Natural killer cell (primary cell): ENCODE data around the gene MRPS12. TPM values are rescaled to one million over a fixed set of nuclear protein-coding genes. Genes with fewer than 3 reads are reported as not detected.
A peak's percentile ranks its signal among the peaks of the same experiment; 100 is the strongest.

ENCODE experiments used
- ATAC-seq, 3 donors: fragments of 150-1000 bp in 2 of 3; fragments of 200-7000 bp in 1 of 3; cut with Tn5 transposase; 1 replicate in 1 of 3; 2 replicates in 2 of 3; pipeline ENCODE4 v1.10.0; 2021; ENCODE audit warnings: mild to moderate bottlenecking in 2 of 3, moderate library complexity in 2 of 3
- DNase-seq, 2 donors: peaks; one replicate each; pipeline versions ENCODE4 v3.0.0 to v3.0.0-alpha.2; 2013 to 2021; ENCODE audit warnings: mixed read lengths in 1 of 2
- H3K27ac ChIP-seq: one replicate; pipeline ENCODE4 v1.5.1; 2013; ENCODE audit warnings: mild to moderate bottlenecking, low read length
- H3K27me3 ChIP-seq: one replicate; pipeline ENCODE4 v1.6.1; 2013; ENCODE audit warnings: low read length; ENCODE audit not compliant: control insufficient read depth, insufficient read depth
- H3K36me3 ChIP-seq: one replicate; pipeline ENCODE4 v1.6.1; 2013; ENCODE audit warnings: low read length; ENCODE audit not compliant: control insufficient read depth, insufficient read depth
- H3K4me1 ChIP-seq: one replicate; pipeline ENCODE4 v1.6.1; 2013; ENCODE audit warnings: low read length; ENCODE audit not compliant: control insufficient read depth, insufficient read depth
- H3K4me3 ChIP-seq: one replicate; pipeline ENCODE4 v1.5.1; 2013; ENCODE audit warnings: low read length
- H3K9me3 ChIP-seq: one replicate; pipeline ENCODE4 v1.6.1; 2013; ENCODE audit warnings: low read length; ENCODE audit not compliant: control insufficient read depth, insufficient read depth
- H3K27ac Mint-ChIP-seq, 2 donors: one replicate each; pipeline ENCODE4 v1.8.0; 2022; ENCODE audit warnings: mild to moderate bottlenecking in 2 of 2, mixed read lengths in 2 of 2, moderate library complexity in 1 of 2
- H3K27me3 Mint-ChIP-seq, 2 donors: one replicate each; pipeline ENCODE4 v1.8.0; 2022; ENCODE audit warnings: low read depth in 2 of 2, mixed read lengths in 2 of 2
- H3K36me3 Mint-ChIP-seq: one replicate; pipeline ENCODE4 v1.8.0; 2022; ENCODE audit warnings: mixed read lengths
- H3K4me1 Mint-ChIP-seq, 2 donors: one replicate each; pipeline ENCODE4 v1.8.0; 2022; ENCODE audit warnings: mixed read lengths in 2 of 2
- H3K4me3 Mint-ChIP-seq: one replicate; pipeline ENCODE4 v1.8.0; 2022; ENCODE audit warnings: mild to moderate bottlenecking, moderate library complexity, mixed read lengths
- H3K9me3 Mint-ChIP-seq, 2 donors: one replicate each; pipeline ENCODE4 v1.8.0; 2022; ENCODE audit warnings: mixed read lengths in 2 of 2
- WGBS: methylation state at CpG from one replicate; pipeline ENCODE4 v1.1.7; 2013; ENCODE audit warnings: missing lambda C conversion rate; ENCODE audit not compliant: insufficient coverage; 5-methylcytosine and 5-hydroxymethylcytosine counted together
- intact Hi-C: fragments of 100-400 bp; cut with micrococcal nuclease; formaldehyde crosslinking; loops from one replicate; pipeline ENCODE4 v1.14.2; 2022
- total RNA-seq, 4 donors: library from RNA; stranded (reverse); fragments of 120-200 nt in 1 of 4; gene quantifications; one replicate each; pipeline versions ENCODE4 v1.2.3 to v1.2.4, GENCODE V29; 2013 to 2022
- TF ChIP-seq, protein P1 (sequence below): fragments of 200-600 bp; IDR thresholded peaks from one replicate; pipeline ENCODE4 v1.8.0; 2022; ENCODE audit warnings: antibody characterized with exemption

Gene MRPS12
- total RNA-seq, 3 donors from 2014 or later (not counting 1 experiment from before 2014, with no cell fraction given): 25.3 to 27.8 (median 26.7) TPM

DNA sequence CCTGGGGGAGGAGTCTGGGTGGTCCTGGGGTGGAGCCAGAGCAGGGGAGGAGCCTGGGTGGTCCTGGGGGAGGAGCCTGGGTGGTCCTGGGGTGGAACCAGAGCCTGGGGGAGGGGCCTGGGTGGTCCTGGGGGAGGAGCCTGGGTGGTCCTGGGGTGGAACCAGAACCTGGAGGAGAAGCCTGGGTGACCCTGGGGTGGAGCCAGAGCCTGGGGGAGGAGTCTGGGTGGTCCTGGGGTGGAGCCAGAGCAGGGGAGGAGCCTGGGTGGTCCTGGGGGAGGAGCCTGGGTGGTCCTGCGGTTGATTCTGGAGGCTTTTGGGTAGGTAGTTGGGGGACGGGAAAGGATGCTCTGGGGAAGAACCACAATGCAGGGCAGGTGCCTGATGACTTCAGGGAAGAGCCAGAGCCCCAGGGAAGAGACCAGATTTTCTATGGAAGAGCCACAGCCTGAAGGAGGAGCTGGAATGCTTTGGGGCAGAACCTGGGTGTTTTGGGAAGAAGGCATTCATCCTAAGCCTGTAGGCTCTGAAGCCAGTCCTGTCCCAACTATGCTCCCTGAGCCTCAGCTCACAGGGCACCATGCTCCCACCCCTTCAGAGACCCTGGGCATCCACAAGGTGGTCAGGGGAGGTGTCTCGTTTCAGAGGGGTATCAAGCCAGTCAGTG, 15.0 kb downstream of the MRPS12 start:
- no peaks in the 10 kb centered on the region for H3K9me3 Mint-ChIP-seq
- H3K4me1 ChIP-seq: peaks cover 12% of the 10 kb centered on the region
- no peak overlapping the region for H3K4me3 ChIP-seq
- H3K36me3 ChIP-seq: no peaks in the 10 kb centered on the region
- ATAC-seq: no peak
- no peak overlapping the region for H3K27ac ChIP-seq
- intact Hi-C loops: no loop called here
- no peak for DNase-seq
- TF ChIP-seq, protein P1, sequence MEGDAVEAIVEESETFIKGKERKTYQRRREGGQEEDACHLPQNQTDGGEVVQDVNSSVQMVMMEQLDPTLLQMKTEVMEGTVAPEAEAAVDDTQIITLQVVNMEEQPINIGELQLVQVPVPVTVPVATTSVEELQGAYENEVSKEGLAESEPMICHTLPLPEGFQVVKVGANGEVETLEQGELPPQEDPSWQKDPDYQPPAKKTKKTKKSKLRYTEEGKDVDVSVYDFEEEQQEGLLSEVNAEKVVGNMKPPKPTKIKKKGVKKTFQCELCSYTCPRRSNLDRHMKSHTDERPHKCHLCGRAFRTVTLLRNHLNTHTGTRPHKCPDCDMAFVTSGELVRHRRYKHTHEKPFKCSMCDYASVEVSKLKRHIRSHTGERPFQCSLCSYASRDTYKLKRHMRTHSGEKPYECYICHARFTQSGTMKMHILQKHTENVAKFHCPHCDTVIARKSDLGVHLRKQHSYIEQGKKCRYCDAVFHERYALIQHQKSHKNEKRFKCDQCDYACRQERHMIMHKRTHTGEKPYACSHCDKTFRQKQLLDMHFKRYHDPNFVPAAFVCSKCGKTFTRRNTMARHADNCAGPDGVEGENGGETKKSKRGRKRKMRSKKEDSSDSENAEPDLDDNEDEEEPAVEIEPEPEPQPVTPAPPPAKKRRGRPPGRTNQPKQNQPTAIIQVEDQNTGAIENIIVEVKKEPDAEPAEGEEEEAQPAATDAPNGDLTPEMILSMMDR: no peak
- H3K27me3 ChIP-seq: peaks cover 2% of the 10 kb centered on the region
- H3K4me1 Mint-ChIP-seq: peaks cover 0 to 13% of the 10 kb centered on the region in 2 donors
- WGBS: 85% methylated on average over 3 of the region's 3 CpGs
- no peak overlapping the region for H3K27ac Mint-ChIP-seq
- H3K4me3 Mint-ChIP-seq: no peak overlapping the region
- no peaks in the 10 kb centered on the region for H3K36me3 Mint-ChIP-seq
- peaks cover 7 to 10% of the 10 kb centered on the region in 2 donors for H3K27me3 Mint-ChIP-seq
- no peaks in the 10 kb centered on the region for H3K9me3 ChIP-seq

DNA sequence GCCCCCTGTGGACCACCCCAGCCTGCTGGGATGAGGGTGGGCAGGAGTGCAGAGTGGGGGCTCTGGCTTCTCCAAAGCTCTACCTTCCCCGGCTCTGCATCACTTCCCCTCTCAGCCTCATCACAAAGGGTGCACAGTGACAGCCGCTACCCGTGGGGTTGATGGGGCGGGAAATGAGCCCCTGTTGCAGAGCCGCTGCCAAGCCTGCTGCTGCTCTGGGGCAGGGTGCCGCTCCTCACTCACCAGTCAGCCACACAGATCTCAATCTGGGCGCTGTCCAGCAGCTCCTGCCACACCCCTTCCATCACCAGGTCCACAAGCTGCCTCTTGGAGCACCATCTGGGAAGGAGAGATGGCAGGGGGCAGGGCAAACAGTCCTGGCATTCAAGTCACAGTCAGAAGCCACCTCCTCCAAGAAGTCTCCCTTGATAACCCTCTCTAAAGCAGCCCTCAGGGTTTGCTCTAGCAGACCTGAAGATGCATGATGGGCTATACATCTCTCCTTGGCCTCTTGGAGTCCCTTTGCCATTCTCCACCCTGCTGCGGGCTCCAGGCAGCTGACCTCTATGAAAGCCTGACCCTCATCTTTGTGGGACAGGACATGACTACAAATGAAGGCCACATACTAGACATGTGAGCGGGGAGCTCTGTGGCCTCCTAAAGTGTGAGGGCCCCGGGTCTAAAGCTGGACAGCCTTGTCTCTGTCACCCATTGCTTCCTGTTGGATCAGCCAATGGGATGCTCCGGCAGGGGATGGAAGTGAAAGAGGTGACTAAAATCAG, 15.7 kb downstream of the MRPS12 start:
- H3K4me1 ChIP-seq: peaks cover 12% of the 10 kb centered on the region
- no peak overlapping the region for H3K4me3 ChIP-seq
- Mint-ChIP-seq H3K27ac (no peak overlapping the region), H3K4me1 (peaks cover 0 to 13% of the 10 kb centered on the region in 2 donors), H3K9me3 (no peaks in the 10 kb centered on the region), H3K4me3 (no peak overlapping the region), H3K27me3 (peaks cover 0 to 5% of the 10 kb centered on the region in 2 donors), H3K36me3 (no peaks in the 10 kb centered on the region)
- intact Hi-C loops: no loop called here
- H3K27me3 ChIP-seq: peaks cover 2% of the 10 kb centered on the region
- ATAC-seq (no peak), DNase-seq (no peak)
- WGBS: 75% methylated on average over 11 of the region's 11 CpGs
- H3K9me3 ChIP-seq: no peaks in the 10 kb centered on the region
- TF ChIP-seq, protein P1: no peak
- no peaks in the 10 kb centered on the region for H3K36me3 ChIP-seq
- no peak overlapping the region for H3K27ac ChIP-seq

DNA sequence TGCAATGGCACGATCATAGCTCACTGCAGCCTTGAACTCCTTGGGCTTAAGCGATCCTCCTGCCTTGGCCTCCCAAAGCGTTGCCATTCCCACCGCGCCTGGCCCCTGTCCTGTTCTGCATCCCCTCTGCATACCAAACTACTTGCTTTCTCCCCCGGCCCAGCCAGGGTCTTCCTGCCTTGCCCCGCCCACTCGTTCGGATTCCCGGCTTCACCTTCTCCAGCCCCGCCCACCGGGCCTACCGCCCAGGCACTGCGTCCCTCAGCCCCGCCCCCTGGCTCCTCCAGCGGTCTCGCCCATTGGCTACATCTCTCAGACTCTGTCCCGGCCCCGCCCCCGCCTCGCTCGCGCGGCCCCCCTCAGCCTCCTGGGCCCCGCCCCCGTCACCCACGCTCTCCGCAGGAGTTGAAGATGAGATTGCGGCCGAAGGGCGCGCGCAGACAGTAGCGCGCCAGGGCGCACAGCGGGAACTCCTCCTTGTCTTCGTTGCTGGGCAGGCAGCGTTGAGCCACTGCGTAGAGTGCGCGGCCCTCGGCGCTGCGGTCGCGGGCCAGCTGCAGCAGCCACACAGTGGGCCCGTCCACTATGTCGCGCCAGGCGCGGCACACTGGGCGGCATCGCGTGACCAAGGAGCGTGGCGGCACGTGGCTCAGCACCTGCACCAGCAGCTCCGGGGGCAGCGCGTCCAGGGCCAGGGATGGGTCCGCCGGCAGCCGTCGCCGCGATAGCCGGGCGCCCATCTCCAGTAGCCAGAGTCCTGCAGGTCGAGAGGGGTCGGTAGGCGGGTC, 19.0 kb downstream of the MRPS12 start:
- H3K36me3 ChIP-seq: no peaks in the 10 kb centered on the region
- Mint-ChIP-seq H3K9me3 (no peaks in the 10 kb centered on the region), H3K36me3 (no peaks in the 10 kb centered on the region), H3K4me3 (peak overlapping the region; percentile 50), H3K4me1 (peaks cover 6 to 20% of the 10 kb centered on the region in 2 donors), H3K27ac (peak overlapping the region in 1 of 2 donors; percentile 64), H3K27me3 (peaks cover 8 to 13% of the 10 kb centered on the region in 2 donors)
- intact Hi-C loops: no loop called here
- ATAC-seq: peak; percentile 83 to 96 (median 92)
- no peak overlapping the region for H3K4me3 ChIP-seq
- TF ChIP-seq, protein P1: no peak
- DNase-seq: peak; percentile 67 to 85
- WGBS: 11% methylated on average over 72 of the region's 72 CpGs
- no peaks in the 10 kb centered on the region for H3K9me3 ChIP-seq
- H3K27me3 ChIP-seq: peaks cover 2% of the 10 kb centered on the region
- H3K27ac ChIP-seq: no peak overlapping the region
- H3K4me1 ChIP-seq: peaks cover 18% of the 10 kb centered on the region
